ENCODE results near the gene ATP2A3. TPM values are rescaled to one million over a fixed set of nuclear protein-coding genes. Genes with fewer than 3 reads are reported as not detected.

ATP2A3 gene
- total RNA-seq, 1 donor from 2014 or later = under 0.01 TPM

DNA sequence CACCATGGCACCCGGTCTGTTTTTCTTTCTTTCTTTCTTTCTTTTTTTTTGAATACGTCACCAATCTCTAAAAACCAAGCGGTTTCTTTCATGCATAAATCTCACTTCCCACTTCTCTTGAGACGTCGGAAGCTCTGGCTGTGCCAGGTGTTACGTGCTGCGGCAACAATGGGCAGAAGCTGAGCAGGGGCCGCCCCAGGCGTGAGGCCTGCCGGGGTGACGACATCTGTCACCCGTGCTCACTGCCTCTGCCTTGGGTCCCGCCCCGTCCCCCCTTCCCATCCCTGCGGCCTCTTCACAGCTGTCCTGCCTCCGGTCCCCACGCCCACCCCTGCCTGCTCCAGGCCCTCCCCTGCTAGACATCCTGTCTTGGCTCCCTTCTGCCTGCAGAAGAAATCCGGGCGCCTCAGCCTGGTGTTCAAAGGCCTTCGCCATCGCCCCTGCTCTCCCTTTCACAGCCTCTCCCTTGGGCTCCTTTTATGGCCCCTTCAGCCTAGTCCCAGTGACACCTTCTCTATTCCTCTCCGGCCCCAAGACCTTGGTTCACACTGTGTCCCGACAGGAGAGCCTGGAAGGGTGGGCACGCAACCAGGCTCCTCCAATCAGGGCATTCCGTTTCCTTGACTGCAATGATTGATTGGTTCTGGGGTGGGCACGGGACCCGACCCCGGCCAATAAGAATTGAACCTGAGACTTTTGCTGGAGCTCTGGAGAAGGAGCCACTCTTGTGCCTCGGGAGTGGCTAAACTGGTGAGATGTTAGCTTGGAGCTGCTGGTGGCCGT is 52.8 kb downstream of the ATP2A3 start:
- no peak for DNase-seq (ENCODE audit: low read depth)
- no peaks in the 10 kb centered on the region for H3K27me3 ChIP-seq (ENCODE audit: control insufficient read depth, insufficient read depth, low read length)
- H3K36me3 ChIP-seq (ENCODE audit: control insufficient read depth, insufficient read depth, low read length) = no peaks in the 10 kb centered on the region
- H3K4me3 ChIP-seq (ENCODE audit: low read depth, low read length) = no peak overlapping the region
- FAIRE-seq = no peak
- TF ChIP-seq, protein P1, sequence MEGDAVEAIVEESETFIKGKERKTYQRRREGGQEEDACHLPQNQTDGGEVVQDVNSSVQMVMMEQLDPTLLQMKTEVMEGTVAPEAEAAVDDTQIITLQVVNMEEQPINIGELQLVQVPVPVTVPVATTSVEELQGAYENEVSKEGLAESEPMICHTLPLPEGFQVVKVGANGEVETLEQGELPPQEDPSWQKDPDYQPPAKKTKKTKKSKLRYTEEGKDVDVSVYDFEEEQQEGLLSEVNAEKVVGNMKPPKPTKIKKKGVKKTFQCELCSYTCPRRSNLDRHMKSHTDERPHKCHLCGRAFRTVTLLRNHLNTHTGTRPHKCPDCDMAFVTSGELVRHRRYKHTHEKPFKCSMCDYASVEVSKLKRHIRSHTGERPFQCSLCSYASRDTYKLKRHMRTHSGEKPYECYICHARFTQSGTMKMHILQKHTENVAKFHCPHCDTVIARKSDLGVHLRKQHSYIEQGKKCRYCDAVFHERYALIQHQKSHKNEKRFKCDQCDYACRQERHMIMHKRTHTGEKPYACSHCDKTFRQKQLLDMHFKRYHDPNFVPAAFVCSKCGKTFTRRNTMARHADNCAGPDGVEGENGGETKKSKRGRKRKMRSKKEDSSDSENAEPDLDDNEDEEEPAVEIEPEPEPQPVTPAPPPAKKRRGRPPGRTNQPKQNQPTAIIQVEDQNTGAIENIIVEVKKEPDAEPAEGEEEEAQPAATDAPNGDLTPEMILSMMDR (IDR thresholded peaks at IDR 0.05; ENCODE audit: insufficient read depth, low read length, severe bottlenecking) = no peak

DNA sequence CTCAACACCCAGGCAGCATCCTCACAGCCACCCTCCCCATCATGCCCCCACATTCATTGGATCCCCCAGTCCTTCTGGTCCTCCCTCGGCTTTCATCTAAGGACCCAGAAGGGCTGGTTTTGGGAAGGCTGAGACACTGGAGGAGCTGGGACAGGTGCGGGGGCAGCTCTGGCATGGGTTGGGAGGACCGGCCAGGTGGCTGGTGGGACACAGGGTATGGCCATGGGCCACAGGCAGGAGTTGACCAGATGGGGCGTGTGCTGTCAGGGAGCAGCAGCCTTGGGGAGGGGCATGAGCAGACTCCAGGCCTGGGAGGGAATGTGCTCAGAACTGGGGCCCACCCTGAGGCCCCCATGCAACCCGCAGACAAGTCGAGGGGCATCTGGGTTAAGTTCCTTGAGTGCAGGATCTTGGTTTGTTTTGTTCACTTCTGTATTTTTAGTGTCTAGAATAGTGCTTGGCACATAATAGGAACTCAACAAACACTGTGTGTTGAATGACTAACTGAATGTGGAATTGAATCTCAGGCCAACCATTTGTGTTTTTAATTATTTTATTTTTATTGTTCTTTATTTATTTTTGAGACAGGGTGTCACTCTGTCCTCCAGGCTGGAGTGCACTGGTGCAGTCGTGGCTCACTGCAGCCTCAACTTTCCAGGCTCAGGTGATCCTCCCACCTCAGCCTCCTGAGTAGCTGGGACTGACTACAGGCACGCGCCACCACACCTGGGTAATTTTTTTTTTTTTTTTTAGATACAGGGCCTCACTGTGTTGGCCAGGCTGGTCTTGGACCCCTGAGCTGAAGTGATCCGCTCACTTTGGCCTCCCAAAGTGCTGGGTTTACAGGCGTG is 53.6 kb downstream of the ATP2A3 start:
- Histone ChIP-seq H3K27me3 (ENCODE audit: control insufficient read depth, insufficient read depth, low read length) (no peaks in the 10 kb centered on the region), H3K36me3 (ENCODE audit: control insufficient read depth, insufficient read depth, low read length) (no peaks in the 10 kb centered on the region), H3K4me3 (ENCODE audit: low read depth, low read length) (no peak overlapping the region)
- TF ChIP-seq, protein P1 (IDR thresholded peaks at IDR 0.05; ENCODE audit: insufficient read depth, low read length, severe bottlenecking) = no peak
- FAIRE-seq (no peak), DNase-seq (ENCODE audit: low read depth) (no peak)

DNA sequence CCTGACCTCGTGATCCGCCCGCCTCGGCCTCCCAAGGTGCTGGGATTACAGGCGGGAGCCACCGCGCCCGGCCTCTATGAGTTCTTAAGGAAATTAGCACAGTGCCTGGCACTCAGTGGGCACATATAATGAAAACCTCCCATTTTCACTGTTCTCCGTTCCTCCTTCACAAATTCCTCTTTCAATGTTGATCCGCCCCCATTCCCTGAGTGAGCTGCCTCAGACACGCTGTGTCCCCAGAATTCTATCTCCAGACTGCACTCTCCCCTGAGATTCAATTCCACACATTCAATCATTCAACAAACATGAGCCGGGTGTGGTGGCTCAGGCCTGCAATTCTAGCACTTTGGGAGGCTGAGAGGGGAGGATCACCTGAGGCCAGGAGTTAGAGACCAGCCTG is 55.0 kb downstream of the ATP2A3 start:
- DNase-seq (ENCODE audit: low read depth) = no peak
- no peaks in the 10 kb centered on the region for H3K27me3 ChIP-seq (ENCODE audit: control insufficient read depth, insufficient read depth, low read length)
- no peak overlapping the region for H3K4me3 ChIP-seq (ENCODE audit: low read depth, low read length)
- H3K36me3 ChIP-seq (ENCODE audit: control insufficient read depth, insufficient read depth, low read length) = no peaks in the 10 kb centered on the region
- no peak for FAIRE-seq
- TF ChIP-seq, protein P1 (IDR thresholded peaks at IDR 0.05; ENCODE audit: insufficient read depth, low read length, severe bottlenecking) = no peak

DNA sequence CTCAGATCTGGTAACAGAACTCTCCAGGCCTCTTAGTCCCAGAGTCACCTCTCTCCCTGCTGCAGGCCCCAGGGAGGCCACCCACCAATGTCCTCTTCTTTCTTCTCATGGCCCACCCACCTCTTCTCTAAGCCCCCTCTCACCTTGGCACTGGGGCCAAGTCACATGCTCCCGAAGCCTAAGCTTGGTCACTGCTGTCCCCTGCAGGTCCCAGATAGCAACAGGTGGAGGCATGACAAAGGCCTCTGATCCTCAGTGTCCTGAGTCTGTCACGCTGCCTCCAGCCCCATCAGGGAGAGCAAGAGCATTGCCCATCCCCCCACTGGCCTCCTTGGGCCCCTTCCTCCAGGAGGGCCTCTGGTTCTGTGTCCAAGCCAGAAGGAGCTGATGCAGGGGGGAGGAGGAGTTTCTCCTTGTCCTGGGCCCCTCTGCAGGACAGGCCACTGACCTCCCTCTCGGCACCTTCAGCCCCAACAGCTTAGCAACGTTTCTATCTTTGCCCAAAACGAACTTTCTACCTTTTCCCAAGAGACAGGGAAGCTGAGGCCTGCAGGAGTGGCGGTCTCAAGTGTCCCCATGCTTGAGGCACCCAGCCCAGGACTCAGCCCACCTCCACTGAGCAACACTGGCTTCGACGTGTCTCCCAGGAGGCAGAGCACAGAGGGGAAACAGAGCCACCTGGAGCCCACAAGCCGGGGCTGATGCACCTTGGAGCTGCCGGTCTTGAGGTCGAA is 56.6 kb downstream of the ATP2A3 start:
- FAIRE-seq = no peak
- Histone ChIP-seq H3K36me3 (ENCODE audit: control insufficient read depth, insufficient read depth, low read length) (no peaks in the 10 kb centered on the region), H3K27me3 (ENCODE audit: control insufficient read depth, insufficient read depth, low read length) (no peaks in the 10 kb centered on the region), H3K4me3 (ENCODE audit: low read depth, low read length) (no peak overlapping the region)
- no peak for DNase-seq (ENCODE audit: low read depth)
- TF ChIP-seq, protein P1 (IDR thresholded peaks at IDR 0.05; ENCODE audit: insufficient read depth, low read length, severe bottlenecking) = peak; percentile 55

DNA sequence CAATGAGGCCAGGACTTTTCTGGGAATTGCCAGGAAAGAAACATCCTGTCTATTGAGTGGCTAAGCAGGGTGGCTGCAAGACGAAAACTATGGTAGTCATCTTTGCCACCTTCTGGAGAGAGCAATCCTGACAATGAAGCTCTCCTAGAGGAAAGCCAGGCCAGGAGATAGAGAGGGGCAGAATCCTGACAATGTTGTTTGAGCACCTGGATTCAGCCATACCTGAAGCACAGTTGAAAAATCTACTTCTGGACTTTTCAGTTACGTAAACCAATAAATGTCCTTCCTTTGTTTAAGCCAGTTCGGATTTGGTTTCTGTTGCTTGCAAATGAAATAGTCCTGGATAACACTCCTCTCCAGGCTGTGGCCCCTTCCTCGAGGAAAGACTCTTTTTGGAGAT is 57.4 kb downstream of the ATP2A3 start:
- DNase-seq (ENCODE audit: low read depth) (no peak), FAIRE-seq (no peak)
- TF ChIP-seq, protein P1 (IDR thresholded peaks at IDR 0.05; ENCODE audit: insufficient read depth, low read length, severe bottlenecking) = no peak
- Histone ChIP-seq H3K27me3 (ENCODE audit: control insufficient read depth, insufficient read depth, low read length) (no peaks in the 10 kb centered on the region), H3K36me3 (ENCODE audit: control insufficient read depth, insufficient read depth, low read length) (no peaks in the 10 kb centered on the region), H3K4me3 (ENCODE audit: low read depth, low read length) (no peak overlapping the region)
